OCI-LY7 (cell line): Measurements from ENCODE around the gene EDDM13.

Experiments
- EZH2phosphoT487 ChIP-seq: fragments of 200-600 bp; sonication (generic); IDR thresholded peaks from 2 replicates; pipeline ENCODE4 v1.6.1; 2018; ENCODE audit warnings: low read depth, borderline replicate concordance, mild to moderate bottlenecking, mixed run types, antibody characterized with exemption, low read length, moderate library complexity, mixed read lengths
- TF ChIP-seq, protein P1 (sequence below): fragments of 200-600 bp; sonication (generic); conservative IDR thresholded peaks from 2 replicates; pipeline ENCODE4 v1.5.1; 2014; ENCODE audit warnings: mild to moderate bottlenecking, antibody characterized with exemption, low read length, moderate library complexity, mixed read lengths

DNA sequence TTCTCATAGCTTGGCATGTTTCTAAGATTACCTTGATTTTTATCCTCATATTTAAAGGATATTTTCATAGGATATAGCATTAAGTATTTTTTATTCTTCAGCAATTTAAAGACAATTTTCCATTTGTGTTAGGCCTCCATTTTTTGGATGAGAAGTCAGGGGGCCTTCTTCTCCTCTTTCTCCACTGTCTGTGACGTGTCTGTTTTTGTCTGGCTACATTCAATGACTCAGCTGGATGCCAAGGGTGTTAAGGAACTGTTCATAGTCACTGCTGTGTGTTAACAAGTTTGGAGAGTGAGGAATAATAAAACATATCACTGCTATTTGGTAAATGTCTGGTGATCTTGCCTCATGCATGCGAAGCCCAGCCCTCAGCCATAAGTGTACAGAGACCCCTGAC is 84.4 kb downstream of the EDDM13 start:
- TF ChIP-seq, protein P1, sequence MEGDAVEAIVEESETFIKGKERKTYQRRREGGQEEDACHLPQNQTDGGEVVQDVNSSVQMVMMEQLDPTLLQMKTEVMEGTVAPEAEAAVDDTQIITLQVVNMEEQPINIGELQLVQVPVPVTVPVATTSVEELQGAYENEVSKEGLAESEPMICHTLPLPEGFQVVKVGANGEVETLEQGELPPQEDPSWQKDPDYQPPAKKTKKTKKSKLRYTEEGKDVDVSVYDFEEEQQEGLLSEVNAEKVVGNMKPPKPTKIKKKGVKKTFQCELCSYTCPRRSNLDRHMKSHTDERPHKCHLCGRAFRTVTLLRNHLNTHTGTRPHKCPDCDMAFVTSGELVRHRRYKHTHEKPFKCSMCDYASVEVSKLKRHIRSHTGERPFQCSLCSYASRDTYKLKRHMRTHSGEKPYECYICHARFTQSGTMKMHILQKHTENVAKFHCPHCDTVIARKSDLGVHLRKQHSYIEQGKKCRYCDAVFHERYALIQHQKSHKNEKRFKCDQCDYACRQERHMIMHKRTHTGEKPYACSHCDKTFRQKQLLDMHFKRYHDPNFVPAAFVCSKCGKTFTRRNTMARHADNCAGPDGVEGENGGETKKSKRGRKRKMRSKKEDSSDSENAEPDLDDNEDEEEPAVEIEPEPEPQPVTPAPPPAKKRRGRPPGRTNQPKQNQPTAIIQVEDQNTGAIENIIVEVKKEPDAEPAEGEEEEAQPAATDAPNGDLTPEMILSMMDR, result no peak
- no peak for TF ChIP-seq EZH2phosphoT487
